HepG2 (cell line): Measurements from ENCODE around the gene MREG. TPM values are rescaled to one million over a fixed set of nuclear protein-coding genes. Genes with fewer than 3 reads are reported as not detected.

Experiments used
- CSRNP1 ChIP-seq: sonication (generic); formaldehyde crosslinking; IDR thresholded peaks from 2 replicates; pipeline ENCODE4 v1.8.1; 2023; ENCODE audit warnings: mild to moderate bottlenecking, missing genetic modification reagents
- CTCF ChIP-seq: sonication (generic); formaldehyde crosslinking; IDR thresholded peaks from 2 replicates; pipeline ENCODE4 v1.5.0; 2020; ENCODE audit warnings: mild to moderate bottlenecking, missing genetic modification reagents, moderate library complexity
- KDM5B ChIP-seq: sonication (generic); formaldehyde crosslinking; IDR thresholded peaks from 2 replicates; pipeline ENCODE4 v1.4.0; 2020; ENCODE audit warnings: missing genetic modification reagents, mild to moderate bottlenecking, borderline replicate concordance
- NR0B2 ChIP-seq: sonication (generic); formaldehyde crosslinking; IDR thresholded peaks from 2 replicates; pipeline ENCODE4 v1.4.0; 2020; ENCODE audit warnings: mild to moderate bottlenecking, missing genetic modification reagents
- NR2C2 ChIP-seq: sonication (generic); formaldehyde crosslinking; IDR thresholded peaks from 2 replicates; pipeline ENCODE4 v1.4.0; 2020; ENCODE audit warnings: missing genetic modification reagents, mild to moderate bottlenecking, moderate library complexity, borderline replicate concordance
- PATZ1 ChIP-seq: sonication (generic); formaldehyde crosslinking; IDR thresholded peaks from 2 replicates; pipeline ENCODE4 v1.4.0; 2020; ENCODE audit warnings: missing genetic modification reagents
- PBX3 ChIP-seq: sonication (generic); formaldehyde crosslinking; IDR thresholded peaks from 2 replicates; pipeline ENCODE4 v1.8.1; 2023; ENCODE audit warnings: missing genetic modification reagents, inconsistent platforms, borderline replicate concordance
- PRMT3 ChIP-seq: sonication (generic); formaldehyde crosslinking; IDR thresholded peaks from 2 replicates; pipeline ENCODE4 v1.8.1; 2022; ENCODE audit warnings: low read depth, mild to moderate bottlenecking, moderate library complexity, missing genetic modification reagents, borderline replicate concordance
- RARG ChIP-seq: sonication (generic); formaldehyde crosslinking; IDR thresholded peaks from 2 replicates; pipeline ENCODE4 v1.4.0; 2020; ENCODE audit warnings: low read depth, mild to moderate bottlenecking, missing genetic modification reagents
- RBM39 ChIP-seq: fragments of 200-400 bp; formaldehyde crosslinking; IDR thresholded peaks from one replicate; pipeline ENCODE4 v1.6.1; 2018; ENCODE audit warnings: antibody characterized with exemption, mild to moderate bottlenecking, low read depth, low read length; ENCODE audit not compliant: poor library complexity, severe bottlenecking
- SKI ChIP-seq: fragments of 450-650 bp; IDR thresholded peaks from one replicate; pipeline ENCODE4 v1.6.1; 2018; ENCODE audit warnings: mild to moderate bottlenecking; ENCODE audit not compliant: partially characterized antibody
- SMAD3 ChIP-seq: sonication (generic); formaldehyde crosslinking; IDR thresholded peaks from 2 replicates; pipeline ENCODE4 v1.4.0; 2020; ENCODE audit warnings: missing genetic modification reagents
- SRSF9 ChIP-seq: fragments of 200-400 bp; formaldehyde crosslinking; IDR thresholded peaks from 2 replicates; pipeline ENCODE4 v1.6.1; 2018; ENCODE audit warnings: borderline replicate concordance, mild to moderate bottlenecking, low read depth, low read length; ENCODE audit not compliant: insufficient read depth, poor library complexity, severe bottlenecking
- TERF1 ChIP-seq: sonication (generic); formaldehyde crosslinking; IDR thresholded peaks from 2 replicates; pipeline ENCODE4 v1.8.0; 2022; ENCODE audit warnings: mild to moderate bottlenecking, missing genetic modification reagents, moderate library complexity
- ZBTB8A ChIP-seq: sonication (generic); formaldehyde crosslinking; IDR thresholded peaks from 2 replicates; pipeline ENCODE4 v1.4.0; 2020; ENCODE audit warnings: mild to moderate bottlenecking, low read depth, missing genetic modification reagents, borderline replicate concordance
- ZFP36 ChIP-seq: fragments of 150-350 bp; IDR thresholded peaks from 2 replicates; pipeline ENCODE4 v1.6.1; 2018; ENCODE audit warnings: borderline replicate concordance, low read length, low read depth; ENCODE audit not compliant: partially characterized antibody
- ZNF234 ChIP-seq: sonication (generic); formaldehyde crosslinking; conservative IDR thresholded peaks from 2 replicates; pipeline ENCODE4 v1.5.1; 2020; ENCODE audit warnings: mild to moderate bottlenecking, missing genetic modification reagents
- ZNF274 ChIP-seq: sonication (generic); formaldehyde crosslinking; IDR thresholded peaks from 2 replicates; pipeline ENCODE4 v1.5.1; 2020; ENCODE audit warnings: mild to moderate bottlenecking, missing genetic modification reagents
- polyA plus RNA-seq, 8 experiments: library from polyadenylated mRNA; depleted of rRNA in 3 of 8; stranded (reverse) in 7 of 8; unstranded in 1 of 8; fragments of >200 nt; fragmentation: Illumina TruSeq in 4 of 8; extraction: Trizol in 4 of 8; gene quantifications; 2 replicates each; pipeline versions ENCODE4 v1.2.1 to v1.2.3, GENCODE V29; 2011 to 2016; ENCODE audit warnings: low read depth in 4 of 8, missing spikeins in 1 of 8, mixed read lengths in 1 of 8; ENCODE audit not compliant: insufficient read depth in 1 of 8
- total RNA-seq, 5 experiments: library from RNA; depleted of rRNA; stranded (reverse); fragments of >200 nt; fragmentation: Illumina TruSeq; extraction: Trizol; gene quantifications; 2 replicates each; pipeline ENCODE4 v1.2.3, GENCODE V29; 2016; ENCODE audit warnings: low read depth in 1 of 5

MREG gene
- total and polyA plus RNA-seq, 2 of the 13 experiments (the other 11 are each of a cell fraction or from before 2014, with no cell fraction given) = 7.5 to 23.3 TPM

- TF ChIP-seq NR0B2 (CRISPR knock-in tag) (peak; percentile 59; the same call in 1 of the 2 replicates), SMAD3 (CRISPR knock-in tag) (no peak), RBM39 (peak; percentile 42), PBX3 (CRISPR knock-in tag) (no peak), CTCF (CRISPR knock-in tag) (peak; percentile 77), TERF1 (CRISPR knock-in tag) (no peak), ZBTB8A (CRISPR knock-in tag) (peak; percentile 86; the same call in 1 of the 2 replicates), KDM5B (CRISPR knock-in tag) (peak; percentile 59; the same call in 1 of the 2 replicates), NR2C2 (CRISPR knock-in tag) (peak; percentile 50; the same call in 1 of the 2 replicates), ZNF274 (CRISPR knock-in tag) (peak; percentile 73; the same call in 1 of the 2 replicates), RARG (CRISPR knock-in tag) (0 out of 2 replicates have a peak, but pooled peaks have one; percentile 70), ZFP36 (no peak), SRSF9 (no peak), SKI (peak; percentile 21), PATZ1 (peak; percentile 43; the same call in 1 of the 2 replicates), ZNF234 (CRISPR knock-in tag) (no peak), CSRNP1 (CRISPR knock-in tag) (no peak; the same call in 1 of the 2 replicates), PRMT3 (no peak)
These were observed at the start of gene MREG (continued) for GRCh38 chr2:216013080-216013909.
